HepG2 (cell line): ENCODE data around the gene NUDT6.

ENCODE experiments used
- CTCF ChIP-seq: sonication (generic); formaldehyde crosslinking; IDR thresholded peaks from 2 replicates; pipeline ENCODE4 v1.5.0; 2020; ENCODE audit warnings: mild to moderate bottlenecking, missing genetic modification reagents, moderate library complexity
- EZH2 ChIP-seq: conservative IDR thresholded peaks from 2 replicates; pipeline ENCODE4 v1.6.1; 2012; ENCODE audit warnings: mild to moderate bottlenecking, low read depth, low read length, moderate library complexity
- FOXJ3 ChIP-seq: sonication (generic); formaldehyde crosslinking; IDR thresholded peaks from 2 replicates; pipeline ENCODE4 v1.4.0; 2020; ENCODE audit warnings: missing genetic modification reagents, mild to moderate bottlenecking, borderline replicate concordance
- HES4 ChIP-seq: sonication (generic); formaldehyde crosslinking; IDR thresholded peaks from 2 replicates; pipeline ENCODE4 v1.9.0; 2021; ENCODE audit warnings: mild to moderate bottlenecking, missing genetic modification reagents, borderline replicate concordance
- POLR2AphosphoS5 ChIP-seq: IDR thresholded peaks from 2 replicates; pipeline ENCODE4 v1.6.1; 2012; ENCODE audit warnings: low read depth, low read length
- RBM22 ChIP-seq: fragments of 200-400 bp; formaldehyde crosslinking; optimal IDR thresholded peaks from 2 replicates; pipeline ENCODE3; 2017; ENCODE audit warnings: mild to moderate bottlenecking, low read length, moderate library complexity
- TEAD2 ChIP-seq: sonication (generic); formaldehyde crosslinking; IDR thresholded peaks from 2 replicates; pipeline ENCODE4 v1.9.0; 2021; ENCODE audit warnings: missing genetic modification reagents
- ZSCAN5A ChIP-seq: sonication (generic); formaldehyde crosslinking; IDR thresholded peaks from 2 replicates; pipeline ENCODE4 v1.8.0; 2022; ENCODE audit warnings: mild to moderate bottlenecking, missing genetic modification reagents, borderline replicate concordance

GRCh38 chr4:122865425-122865824 is 57.0 kb downstream of the NUDT6 start:
- TF ChIP-seq RBM22 (no peak), FOXJ3 (CRISPR knock-in tag) (no peak), EZH2 (no peak), POLR2AphosphoS5 (no peak), CTCF (CRISPR knock-in tag) (no peak), ZSCAN5A (no peak), HES4 (CRISPR knock-in tag) (no peak), TEAD2 (CRISPR knock-in tag) (no peak)
